Central memory CD4-positive, alpha-beta T cell (primary cell): ENCODE data around the gene RPL7A.

ENCODE experiments used
- DNase-seq: peaks from one replicate; pipeline ENCODE4 v3.0.0; 2022

The RPL7A gene

GRCh38 chr9:133348718-133349573 is 928 bp downstream of the RPL7A start:
- DNase-seq, result no peak

GRCh38 chr9:133349965-133350616 is 2.1 kb downstream of the RPL7A start:
- no peak for DNase-seq

GRCh38 chr9:133351526-133351907 is 3.5 kb downstream of the RPL7A start:
- no peak for DNase-seq

DNA sequence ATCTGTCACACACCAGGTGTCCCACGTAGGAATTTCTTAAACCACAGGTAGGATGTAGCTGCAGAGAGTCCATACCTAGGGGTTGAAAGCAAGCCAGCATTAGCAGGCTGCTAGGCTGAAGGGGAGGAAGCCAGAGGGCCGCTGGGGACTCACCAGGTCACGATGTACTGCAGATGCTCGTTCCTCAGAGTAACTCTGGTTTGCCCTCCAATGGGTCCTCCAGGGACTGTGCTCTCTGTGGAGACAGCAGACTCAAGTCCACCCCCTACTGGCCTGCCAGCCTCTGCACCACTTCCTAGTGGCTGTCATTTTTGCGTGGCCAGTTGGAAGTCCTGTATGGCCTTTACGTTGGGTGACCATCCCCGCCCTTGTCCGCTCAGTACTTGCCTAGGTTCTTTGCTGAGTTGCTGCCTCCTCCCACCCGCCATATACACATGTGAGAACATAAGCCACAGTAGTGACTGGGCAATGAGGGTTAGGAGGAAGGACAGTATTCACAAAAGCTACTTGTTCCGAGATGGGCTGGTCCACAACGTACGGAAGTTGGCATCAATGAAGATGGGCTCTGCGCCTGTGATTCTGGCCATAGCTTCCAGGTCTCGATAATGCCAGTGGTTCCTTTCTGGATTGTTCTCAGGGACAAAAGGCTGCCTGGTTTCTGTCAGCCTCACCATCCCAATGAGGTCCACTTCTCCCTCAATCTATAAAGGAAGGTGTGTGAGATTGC is 4.1 kb downstream of the RPL7A start:
- DNase-seq, result no peak

GRCh38 chr9:133352635-133353340 is 4.8 kb downstream of the RPL7A start:
- DNase-seq, result no peak

GRCh38 chr9:133353548-133353947 is 5.5 kb downstream of the RPL7A start:
- DNase-seq, result no peak

DNA sequence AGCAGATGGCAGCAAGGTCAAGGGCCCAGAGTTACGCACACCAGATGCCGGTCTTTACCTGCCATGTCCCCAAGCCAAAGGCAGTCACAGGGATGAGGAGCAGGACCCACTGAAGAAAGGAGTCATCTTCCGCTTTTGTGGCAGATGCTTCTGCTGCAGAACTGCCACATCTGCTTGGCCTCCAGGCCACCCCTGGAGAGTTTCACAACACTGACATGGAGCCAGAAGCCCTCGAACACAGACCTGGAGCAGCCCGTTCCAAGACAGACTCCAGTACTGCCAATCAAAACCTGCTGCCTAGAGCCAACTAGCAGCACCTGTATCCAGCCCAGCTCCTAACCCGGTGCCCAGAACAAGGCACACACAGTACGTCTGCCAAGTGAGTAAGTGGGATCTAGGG is 6.7 kb downstream of the RPL7A start:
- DNase-seq, result no peak

DNA sequence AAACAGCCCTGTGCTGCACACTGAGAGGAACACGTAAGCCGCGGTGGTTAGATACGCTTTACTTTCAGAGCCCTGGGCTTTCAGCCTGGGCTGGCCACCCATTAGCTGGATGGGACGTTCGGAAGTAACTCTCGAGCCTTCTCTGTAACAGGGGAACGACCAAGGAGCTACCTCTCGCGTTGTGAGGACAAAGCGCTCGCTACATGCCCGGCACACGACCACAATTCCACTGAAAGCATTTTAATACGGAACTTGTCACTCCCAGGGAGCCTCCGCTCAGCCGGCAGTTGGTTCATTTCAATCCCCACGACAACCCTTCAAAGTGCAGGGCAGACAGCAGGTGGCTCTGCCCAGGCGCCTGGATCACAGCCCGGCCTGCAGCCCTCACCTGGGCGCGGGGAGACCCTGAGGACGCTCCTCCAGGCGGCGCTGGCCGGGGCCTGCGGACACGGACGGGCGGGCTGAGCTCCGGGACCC is 7.9 kb downstream of the RPL7A start:
- no peak for DNase-seq

- peak; percentile 84 for DNase-seq
These were observed 8.5 kb downstream of the RPL7A start, which contains the start of the genes SURF1 and SURF2 for GRCh38 chr9:133356391-133357091. TSS of gene SURF1 (minus strand) at chr9:133356487. CDS start at chr9:133356453, 34 bp downstream. TSS of gene SURF2 (plus strand) at chr9:133356550. CDS start at chr9:133356593, 43 bp downstream.

DNA sequence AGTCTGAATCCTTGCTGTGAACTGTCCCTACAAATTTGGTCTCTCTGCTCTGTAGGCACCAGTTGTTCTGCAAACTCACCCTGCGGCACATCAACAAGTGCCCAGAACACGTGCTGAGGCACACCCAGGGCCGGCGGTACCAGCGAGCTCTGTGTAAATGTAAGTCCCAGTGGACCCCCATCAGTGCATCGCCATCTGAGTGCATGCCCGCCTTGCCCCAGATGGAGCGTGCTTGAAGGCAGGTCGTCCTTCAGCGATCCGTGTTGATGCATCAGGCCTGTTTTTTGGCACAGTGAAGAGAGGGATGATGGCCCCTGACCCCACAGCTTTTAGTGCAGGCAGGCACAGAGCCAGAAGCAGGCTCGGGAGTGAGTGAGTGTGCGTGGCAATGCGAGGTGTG is 9.6 kb downstream of the RPL7A start:
- DNase-seq, result no peak

GRCh38 chr9:133359399-133360175 is 11.6 kb downstream of the RPL7A start:
- no peak for DNase-seq

DNA sequence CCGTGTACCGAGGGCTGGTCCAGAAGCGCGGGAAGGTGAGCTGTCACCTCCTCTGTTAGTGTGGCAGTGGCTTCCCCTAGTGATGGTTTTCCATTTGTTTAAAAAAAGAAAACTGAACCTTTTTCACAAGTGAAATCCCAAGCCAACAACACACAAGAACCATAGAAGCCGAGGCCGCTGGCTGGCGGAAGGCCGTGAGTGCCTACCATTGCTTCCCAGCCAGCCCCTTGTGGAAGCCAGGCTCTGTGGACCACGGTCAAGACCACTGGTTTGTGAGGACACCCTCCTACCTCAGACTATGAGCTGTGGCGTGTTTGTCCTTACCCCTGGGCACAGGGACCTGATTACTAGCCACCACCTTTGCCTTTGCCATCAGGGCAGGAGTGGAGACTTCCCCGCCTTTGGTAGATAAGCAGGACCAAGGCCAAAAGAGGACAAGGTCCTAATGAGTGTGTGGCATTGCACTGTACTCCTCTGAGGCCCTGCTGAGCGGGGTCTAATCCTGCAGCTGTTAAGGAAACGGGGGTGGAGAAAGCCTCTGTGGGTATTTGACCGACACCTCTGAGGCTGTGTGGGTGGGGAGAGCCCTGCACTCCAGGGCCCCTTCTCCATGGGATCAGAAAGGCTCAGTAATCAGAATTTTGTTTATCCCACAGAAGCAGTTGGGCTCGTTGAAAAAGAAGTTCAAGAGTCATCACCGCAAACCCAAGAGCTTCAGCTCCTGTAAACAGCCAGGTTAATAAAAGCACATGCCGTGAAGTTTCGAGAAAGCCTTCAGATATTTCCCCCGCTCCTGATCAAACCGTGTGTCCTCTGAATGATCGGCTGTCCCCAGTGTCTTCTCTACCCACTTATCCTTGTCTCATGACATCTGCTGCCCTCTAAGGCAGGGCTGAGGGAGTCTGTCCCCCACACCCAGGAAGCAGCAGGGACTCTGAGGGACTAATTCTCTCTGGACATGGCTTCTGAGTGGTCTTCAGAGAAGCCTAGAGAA is 12.7 kb downstream of the RPL7A start:
- DNase-seq, result no peak

DNA sequence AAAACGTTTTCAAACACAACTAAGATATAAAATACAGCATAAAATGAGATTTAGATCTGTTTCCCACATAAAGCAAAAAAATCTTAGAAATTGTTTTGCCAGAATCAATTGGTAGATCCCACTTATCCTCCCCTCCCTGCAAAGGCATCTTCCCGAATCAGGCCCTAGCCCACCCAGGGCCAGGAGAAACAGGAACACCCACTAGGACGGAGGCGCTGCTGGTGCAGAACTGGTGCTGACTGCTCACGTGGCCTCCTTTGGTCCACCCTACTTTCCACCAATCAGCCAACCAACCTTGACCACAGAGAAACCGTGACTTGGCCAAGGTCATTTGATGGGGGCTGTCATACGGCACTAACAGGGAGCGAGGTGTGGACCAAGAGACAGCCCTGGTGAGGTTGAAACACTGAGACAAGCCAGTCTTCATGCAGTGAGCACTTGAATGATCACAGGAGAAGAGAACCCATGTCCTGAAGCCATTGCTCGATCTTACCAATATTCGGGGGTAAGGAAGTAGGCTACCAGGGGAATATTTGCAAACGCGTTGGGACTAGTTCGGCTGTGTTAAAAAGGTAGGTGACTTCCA is 13.6 kb downstream of the RPL7A start:
- DNase-seq, result no peak

DNA sequence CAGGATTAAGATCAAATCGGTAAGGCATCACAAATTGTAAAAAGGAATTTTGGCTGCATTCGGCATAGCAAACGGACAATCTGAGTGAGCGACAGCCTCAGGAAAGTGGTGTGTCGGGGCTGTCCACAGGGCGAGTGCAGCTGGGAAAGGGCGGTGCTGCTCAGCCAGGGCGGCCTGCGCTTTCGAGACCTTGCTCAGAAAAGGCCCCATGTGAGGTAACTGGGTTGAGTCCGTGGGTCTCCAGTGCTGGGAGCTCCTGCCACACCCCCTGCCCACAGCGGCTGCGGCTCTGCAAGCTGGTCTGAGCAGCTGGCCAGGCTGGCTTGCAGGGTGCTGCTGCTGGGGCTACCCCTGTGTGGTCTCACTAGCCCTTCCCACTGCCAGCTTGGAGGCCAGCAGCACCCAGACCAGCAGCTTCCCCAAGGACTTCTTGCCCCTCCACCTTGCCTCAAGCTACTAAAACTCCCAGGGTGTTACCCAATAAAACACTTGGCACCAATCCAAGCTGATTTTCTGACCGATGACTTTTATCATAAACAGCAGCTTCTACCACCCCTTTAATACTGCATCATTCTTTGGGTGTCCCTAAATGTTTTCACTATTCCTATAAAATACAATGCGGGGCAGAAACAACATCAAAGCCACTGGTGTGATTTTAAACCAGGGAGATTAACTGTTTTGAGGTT is 14.5 kb downstream of the RPL7A start:
- no peak for DNase-seq

DNA sequence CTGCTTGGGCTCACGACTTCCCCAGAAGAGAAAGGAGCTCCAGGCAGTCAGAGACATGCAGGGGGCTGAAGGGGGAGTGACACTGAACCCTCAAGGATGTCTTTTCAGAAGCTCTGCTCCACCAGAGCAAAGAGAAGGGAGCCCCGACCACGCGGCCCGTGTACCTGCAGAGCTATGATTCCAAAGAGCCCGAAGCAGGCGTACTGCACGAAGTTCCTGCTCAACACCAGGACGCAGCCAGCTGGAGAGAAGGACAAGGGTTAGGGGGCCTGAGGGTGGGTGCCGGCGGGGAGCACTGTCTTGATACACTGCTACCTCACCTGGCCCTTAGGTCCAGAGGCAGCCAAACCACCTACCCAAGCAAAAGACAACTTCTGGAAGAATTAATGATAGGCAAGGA is 18.4 kb downstream of the RPL7A start:
- DNase-seq, result no peak

DNA sequence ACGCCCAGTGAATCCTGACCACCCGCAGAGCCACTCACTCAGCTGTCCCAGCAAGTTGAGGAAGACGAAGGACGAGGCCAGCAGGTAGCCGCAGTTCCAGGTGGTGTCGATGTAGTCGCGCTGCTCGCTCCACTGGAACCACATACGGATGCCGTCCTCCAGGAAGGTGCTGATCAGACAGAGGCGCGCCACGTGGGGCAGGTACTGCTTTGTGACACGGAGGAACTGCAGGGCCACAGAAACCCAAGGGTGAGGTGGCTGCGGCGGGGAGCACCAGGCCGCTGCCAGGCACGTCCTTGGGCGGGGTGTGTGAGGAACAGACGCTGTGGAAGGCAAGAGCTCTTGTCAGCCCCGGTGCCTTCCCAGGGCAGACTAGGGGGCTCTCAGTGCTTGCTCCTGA is 19.2 kb downstream of the RPL7A start:
- no peak for DNase-seq

GRCh38 chr9:133367778-133368177 is 19.8 kb downstream of the RPL7A start:
- no peak for DNase-seq

DNA sequence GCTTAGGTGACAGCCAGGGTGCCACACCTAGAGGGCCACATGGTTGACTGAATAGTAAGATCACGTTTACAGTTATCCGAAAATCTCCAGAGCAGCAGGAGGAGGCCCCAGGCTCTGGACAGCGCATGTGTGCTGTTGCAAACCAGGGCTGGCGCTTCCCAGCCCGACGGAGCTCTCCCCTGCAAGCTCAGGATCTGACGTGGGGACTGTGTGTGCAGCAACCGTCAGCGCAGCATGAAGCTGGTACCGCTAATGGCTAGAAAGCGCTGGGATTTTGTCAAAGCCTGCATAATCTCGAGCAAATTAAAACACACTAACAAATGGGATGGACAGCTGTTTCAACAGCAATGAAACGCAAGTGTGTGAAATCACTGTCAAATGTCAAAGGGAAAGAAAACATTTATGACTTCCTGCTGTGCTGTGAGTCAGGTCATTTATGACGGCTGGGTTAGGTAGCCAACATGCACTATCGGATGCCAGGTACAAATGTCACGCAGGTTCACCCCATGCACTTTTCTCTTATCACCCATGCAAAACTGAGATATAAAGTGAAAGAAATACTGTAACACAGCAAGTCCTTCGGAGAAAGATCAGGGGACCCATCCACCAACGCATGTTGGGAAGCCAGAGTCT is 20.3 kb downstream of the RPL7A start:
- no peak for DNase-seq
